HG03432 (cell line): Measurements from ENCODE around the gene C16orf87.
A peak's percentile ranks its signal among the peaks of the same experiment; 100 is the strongest.

Experiments
- ATAC-seq: cut with Tn5 transposase; IDR thresholded peaks from one replicate; pipeline ENCODE4 v1.9.1; 2021; ENCODE audit warnings: mild to moderate bottlenecking, moderate library complexity; ENCODE audit not compliant: unreplicated experiment

Gene C16orf87

GRCh38 chr16:46844771-46845170, 13.8 kb upstream of the C16orf87 start:
- ATAC-seq: no peak

DNA sequence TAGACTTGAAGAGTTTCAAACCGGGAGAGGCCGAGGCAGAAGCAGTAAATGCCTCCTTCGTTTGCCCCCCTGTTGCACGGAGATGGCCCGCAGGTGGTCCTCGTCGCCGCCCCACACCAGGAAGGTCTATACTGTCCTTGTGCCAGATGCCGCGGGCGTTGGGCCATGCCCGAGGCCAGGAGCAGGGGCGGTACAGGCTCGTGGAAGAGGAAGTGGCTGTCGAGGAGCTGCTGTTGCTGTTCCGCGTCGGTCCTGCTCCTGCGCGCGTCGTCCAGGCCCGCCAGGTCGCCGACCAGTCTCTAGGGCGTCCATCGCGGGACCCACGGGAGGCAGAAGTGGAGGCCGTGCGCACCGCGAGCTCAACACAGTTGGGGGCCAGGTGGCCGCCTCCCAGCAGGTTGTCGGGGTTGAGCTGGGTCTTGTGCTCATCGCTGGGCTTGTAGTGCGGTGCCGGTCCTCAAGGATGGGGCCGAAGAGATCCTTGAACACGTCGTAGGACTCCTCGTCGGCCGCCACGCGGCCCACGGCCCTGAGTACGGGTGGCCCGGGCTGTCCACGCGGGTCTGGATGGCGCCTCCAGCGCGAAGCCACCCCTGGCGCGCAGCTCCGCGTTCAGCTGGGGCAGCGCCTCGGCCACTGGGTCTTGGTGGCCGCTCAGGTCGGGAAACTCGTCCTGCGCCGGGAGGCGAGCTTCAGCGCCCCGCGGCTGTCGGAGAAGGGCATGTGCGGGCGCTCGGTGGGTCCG, 13.1 kb upstream of the C16orf87 start:
- ATAC-seq: no peak

- ATAC-seq: no peak
Observed at GRCh38 chr16:46842192-46842895, 11.4 kb upstream of the C16orf87 start.

- ATAC-seq: no peak
Observed at GRCh38 chr16:46839986-46840443, 9.0 kb upstream of the C16orf87 start.

DNA sequence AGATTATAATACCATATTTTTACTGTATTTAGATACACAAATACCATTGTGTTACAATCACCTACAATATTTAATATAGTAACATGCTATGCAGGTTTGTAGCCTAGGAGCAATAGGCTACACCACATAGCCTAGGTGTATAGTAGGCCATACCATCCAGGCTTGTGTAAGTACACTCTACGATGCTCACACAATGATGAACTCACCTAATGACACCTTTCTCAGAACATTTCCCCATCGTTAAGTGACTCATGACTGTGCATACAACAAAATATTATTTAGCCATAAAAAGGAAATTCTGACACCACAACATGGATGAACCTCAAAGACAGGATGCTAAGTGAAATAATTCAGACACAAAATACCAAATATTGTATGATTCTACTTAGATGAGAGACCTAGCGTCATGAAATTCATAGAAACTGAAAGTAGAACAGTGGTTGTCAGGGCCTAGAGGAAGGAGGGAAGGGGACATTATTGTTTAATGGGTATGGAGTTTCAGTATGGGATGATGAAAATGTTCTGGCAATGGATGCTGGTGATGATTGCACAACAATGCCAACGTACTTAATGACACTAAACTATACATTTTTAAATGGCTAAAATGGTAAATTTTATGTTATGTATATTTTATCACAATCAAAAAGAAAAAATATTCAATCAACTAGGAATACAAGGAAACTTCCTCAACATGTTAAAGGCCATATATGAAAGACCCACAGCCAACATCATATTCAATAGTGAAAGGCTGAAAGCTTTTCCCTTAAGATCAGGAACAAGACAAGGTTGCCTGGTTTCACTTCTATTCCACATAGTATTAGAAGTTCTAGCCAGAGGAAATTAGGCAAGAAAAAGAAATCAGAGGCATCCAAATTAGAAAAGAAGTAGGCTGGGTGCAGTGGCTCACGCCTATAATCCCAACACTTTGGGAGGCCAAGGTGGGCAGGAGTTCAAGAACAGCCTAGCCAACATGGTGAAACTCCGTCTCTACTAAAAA, 5.9 kb upstream of the C16orf87 start:
- ATAC-seq: no peak

- no peak for ATAC-seq
Observed at GRCh38 chr16:46833460-46833800, 2.5 kb upstream of the C16orf87 start.

DNA sequence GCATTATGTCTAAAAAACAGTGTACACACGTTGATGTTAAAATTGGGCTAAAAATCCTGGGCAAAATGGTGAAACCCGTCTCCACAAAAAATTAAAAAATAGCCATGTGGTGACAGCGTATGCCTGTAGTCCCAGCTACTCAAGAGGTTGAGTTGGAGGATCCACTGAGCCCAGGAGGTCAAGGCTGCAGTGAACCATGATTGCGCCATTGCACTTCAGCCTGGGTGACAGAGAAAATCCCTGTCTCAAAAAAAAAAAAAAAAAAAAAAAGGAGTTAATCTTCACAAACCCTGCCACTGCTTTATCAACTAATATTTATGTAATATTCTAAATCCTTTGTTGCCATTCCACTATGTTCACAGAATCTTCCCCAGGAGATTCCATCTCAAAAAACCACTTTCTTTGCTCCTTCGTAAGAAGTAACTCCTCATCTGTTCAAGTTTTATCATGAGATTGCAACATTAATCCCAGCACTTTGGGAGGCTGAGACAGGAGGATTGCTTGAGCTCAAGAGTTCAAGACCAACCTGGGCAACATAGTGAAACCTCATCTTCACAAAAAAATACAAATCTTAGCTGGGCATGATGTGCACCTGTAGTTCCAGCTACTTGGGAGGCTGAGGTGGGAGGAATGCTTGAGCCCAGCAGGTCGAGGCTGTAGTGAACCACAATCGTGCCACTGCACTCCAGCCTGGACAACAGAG, 1.9 kb upstream of the C16orf87 start:
- no peak for ATAC-seq

DNA sequence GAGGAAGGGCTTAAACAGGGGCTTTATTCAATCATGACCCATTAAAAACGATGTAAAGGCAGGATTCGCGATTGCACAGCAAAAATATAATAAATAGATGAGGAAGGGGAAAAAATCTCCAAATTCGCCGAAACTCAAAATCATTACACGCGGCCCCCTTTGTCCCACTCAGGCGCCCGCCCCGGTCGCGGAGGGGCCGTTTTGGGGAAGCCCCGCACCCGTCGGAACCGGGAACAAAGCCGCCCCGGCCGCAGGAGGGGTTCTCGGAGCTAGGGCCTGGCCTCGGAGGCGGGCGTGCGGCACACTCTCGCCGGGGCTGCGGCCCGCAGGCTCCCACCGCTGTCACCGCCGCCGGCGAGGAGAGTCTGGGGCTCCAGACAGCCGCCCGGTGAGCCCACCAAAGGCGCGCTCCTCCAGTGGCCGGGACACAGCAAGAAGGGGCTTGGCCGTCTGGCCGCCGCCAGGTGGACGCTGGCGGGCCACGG, 521 bp downstream of the C16orf87 start:
- peak; percentile 20 for ATAC-seq

- no peak for ATAC-seq
Observed at GRCh38 chr16:46828943-46829342, 2.0 kb downstream of the C16orf87 start.

DNA sequence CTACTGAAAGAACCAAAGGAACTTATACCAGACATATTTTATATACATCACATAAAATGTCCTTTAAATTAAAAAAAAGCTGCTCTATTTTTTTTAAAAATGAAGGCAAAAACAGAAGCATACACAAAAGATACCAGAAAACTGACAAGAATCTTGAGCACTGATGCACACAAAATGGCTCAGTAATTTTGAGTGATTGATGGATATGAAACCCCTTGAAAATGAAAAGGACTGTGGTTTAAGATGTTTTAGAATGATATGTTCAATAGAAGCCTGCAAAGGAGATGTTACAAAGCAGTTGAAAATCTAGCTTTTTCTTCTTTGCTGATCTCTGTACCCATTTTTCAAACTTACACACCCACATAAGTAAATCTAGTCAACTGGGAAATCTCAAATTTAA, 2.7 kb downstream of the C16orf87 start:
- no peak for ATAC-seq

- ATAC-seq: no peak
Observed at GRCh38 chr16:46826631-46827030, 4.3 kb downstream of the C16orf87 start.

- ATAC-seq: peak; percentile 89
Observed at GRCh38 chr16:46822270-46822669, 8.7 kb downstream of the C16orf87 start.

DNA sequence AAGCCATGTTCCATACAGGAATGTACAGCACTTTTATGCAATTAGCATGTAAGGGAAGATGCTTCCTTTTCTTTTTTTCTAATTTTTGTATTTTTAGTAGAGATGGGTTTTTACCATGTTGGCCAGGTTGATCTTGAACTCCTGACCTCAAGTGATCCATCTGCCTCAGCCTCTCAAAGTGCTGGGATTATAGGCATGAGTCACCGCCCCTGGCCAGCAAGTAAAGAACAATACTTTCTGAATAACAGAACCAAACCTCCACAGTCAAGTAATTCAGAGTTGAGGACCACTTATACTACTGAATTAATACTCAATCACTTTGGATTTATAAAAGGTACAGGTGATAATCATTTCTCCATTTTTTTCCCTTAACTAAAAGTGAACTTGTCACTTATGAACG, 13.0 kb downstream of the C16orf87 start:
- ATAC-seq: no peak

GRCh38 chr16:46814790-46815189, 16.2 kb downstream of the C16orf87 start:
- no peak for ATAC-seq

GRCh38 chr16:46813611-46814010, 17.4 kb downstream of the C16orf87 start:
- ATAC-seq: no peak

GRCh38 chr16:46812781-46813540, 18.0 kb downstream of the C16orf87 start:
- ATAC-seq: no peak

GRCh38 chr16:46811682-46812081, 19.3 kb downstream of the C16orf87 start:
- ATAC-seq: no peak

DNA sequence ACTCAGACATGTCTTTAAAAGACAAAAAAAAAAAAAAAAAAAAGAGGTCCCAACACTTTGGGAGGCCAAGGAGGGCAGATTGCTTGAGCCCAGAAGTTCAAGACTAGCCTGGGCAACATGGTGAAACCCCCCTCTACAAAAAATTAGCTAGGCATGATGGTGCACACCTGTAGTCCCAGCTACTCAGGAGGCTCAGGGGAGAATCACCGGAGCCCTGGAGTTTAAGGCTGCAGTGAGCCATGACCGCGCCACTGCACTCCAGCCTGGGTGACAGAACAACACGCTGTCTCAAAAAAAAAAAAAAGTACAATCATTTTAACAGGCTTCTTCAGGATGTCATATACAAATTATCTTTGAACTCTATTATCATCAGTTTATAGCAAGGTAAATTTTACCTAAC, 22.0 kb downstream of the C16orf87 start:
- ATAC-seq: peak; percentile 86

DNA sequence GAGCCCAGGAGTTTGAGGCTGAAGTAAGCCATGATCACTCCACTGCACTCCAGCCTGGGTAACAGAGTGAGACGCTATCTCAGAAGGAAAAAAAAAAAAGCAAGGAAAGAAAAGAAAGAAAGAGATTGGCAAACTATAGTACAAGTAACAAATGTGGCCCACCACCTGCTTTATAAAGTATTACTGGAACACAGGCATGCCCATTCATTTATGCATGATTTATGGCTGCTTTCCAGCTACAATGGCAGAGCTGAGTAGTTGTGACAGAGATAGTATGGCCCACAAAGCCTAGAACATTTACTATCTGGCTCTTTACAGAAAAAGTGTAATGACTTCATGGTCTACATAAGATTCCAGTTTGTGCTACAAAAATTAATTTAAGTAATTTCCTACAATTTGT, 23.6 kb downstream of the C16orf87 start:
- no peak for ATAC-seq

GRCh38 chr16:46803373-46803772, 27.6 kb downstream of the C16orf87 start:
- no peak for ATAC-seq
